ENCODE data around the gene TXNRD1.
A peak's percentile ranks its signal among the peaks of the same experiment; 100 is the strongest.
"Not testable (repeated sequence)": the region's sequence is repeated elsewhere in the genome, so short reads cannot be mapped to it uniquely, and the experiment has no call there.

The TXNRD1 gene

DNA sequence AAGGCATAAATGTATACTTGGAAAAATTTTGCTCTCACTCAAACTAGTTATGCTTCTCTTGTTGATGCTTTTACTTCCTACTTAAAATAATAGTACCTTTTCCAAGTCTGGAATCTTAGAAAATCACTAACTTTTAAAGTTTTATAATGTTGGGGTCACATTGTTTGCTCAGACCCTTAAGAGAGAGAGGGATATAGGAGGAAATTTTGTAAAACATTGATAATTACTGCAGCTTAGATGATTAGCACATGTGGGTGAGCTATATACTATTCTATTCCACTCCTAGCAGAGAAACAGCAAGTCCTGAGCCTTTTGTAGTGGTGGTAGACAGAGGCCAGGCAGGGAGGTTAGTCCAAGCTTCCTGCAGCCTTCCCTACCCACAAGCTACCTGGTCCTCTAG lies 101.4 kb downstream of the TXNRD1 start:
- no peak for FAIRE-seq
- DNase-seq (ENCODE audit: insufficient read length, low spot score) = no peak
- TF ChIP-seq POLR2A (IDR thresholded peaks at IDR 0.05; ENCODE audit: low read depth, low read length) = no peak

DNA sequence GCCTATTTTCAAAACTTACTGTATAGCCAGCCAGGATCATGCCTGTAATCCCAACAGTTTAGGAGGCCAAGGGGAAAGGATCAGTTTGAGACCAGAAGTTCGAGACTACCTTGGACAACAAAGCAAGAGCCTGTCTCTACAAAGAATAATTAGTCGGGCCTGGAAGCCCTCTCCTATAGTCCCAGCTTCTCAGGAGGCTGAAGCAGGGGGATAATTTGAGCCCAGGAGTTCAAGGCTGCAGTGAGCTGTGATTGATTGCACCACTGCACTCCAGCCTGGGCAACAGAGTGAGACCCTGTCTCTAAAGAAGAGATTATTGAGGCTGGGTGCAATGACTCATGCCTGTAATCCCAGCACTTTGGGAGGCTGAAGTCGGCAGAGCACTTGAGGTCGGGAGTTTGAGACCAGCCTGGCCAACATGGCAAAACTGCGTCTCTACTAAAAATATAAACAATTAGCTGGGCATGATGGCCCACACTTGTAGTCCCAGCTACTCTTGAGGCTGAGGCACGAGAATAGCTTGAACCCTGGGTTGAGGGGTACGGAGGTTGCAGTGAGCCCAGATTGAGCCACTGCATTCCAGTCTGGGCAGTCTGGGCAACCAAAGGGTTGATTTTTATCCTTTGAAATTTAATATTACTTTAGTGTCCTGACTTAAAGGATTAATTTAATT lies 102.1 kb downstream of the TXNRD1 start:
- no peak for TF ChIP-seq POLR2A (IDR thresholded peaks at IDR 0.05; ENCODE audit: low read depth, low read length)
- DNase-seq (ENCODE audit: insufficient read length, low spot score) = no peak
- peak; percentile 20 for FAIRE-seq

DNA sequence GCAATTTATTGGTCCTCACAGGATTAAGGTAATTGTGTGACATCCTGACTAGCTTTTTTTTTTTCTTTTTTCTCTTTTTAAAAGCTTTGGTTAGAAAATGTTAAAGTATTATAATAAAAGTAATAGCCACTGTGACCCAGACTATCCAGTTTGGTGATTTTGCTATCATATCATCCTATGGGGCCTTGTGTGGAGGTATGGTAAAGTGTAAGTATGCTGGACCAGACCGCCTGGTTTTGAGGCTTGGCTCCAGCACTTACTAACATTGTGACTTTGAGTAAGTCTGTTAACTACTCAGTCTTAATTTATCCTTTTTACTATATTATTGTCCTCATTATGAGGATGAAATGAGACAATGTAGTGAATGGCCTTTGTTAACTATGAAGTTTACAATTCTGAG lies 103.4 kb downstream of the TXNRD1 start:
- no peak for TF ChIP-seq POLR2A (IDR thresholded peaks at IDR 0.05; ENCODE audit: low read depth, low read length)
- DNase-seq (ENCODE audit: insufficient read length, low spot score) = no peak
- FAIRE-seq = no peak

DNA sequence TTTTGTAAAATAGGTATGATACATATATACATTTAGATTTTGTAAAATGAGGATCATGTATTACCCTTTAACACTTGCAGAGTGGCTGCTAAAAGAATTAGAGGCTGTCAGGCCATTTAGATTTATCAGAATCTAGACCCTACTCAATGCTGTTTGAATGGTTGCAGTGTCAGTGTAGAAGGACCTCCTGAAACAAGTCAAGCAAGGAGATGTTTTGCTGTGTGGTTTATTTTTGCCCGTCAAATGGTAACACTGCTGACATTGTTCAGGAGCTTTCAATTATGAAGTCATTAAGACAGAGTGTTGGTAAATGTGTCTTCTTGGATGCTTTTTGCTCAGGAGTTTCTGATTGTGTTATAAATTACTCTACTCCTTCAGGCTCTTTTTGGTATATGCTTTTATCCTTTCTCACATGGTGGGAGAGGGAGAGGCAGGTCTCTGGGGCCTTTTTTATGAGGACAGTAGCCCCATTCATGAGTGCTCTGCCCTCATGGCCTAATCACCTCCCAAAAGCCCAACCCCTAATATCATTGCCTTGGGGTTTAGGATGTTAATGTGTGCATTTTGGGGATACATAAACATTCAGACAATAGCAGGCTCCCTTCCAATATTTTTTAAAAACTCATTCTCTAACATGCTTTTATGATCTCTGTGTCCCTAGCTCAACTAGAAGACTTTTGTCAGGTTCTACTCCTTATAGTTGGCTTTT lies 104.5 kb downstream of the TXNRD1 start:
- FAIRE-seq (peak; percentile 61), DNase-seq (ENCODE audit: insufficient read length, low spot score) (no peak)
- no peak for TF ChIP-seq POLR2A (IDR thresholded peaks at IDR 0.05; ENCODE audit: low read depth, low read length)

DNA sequence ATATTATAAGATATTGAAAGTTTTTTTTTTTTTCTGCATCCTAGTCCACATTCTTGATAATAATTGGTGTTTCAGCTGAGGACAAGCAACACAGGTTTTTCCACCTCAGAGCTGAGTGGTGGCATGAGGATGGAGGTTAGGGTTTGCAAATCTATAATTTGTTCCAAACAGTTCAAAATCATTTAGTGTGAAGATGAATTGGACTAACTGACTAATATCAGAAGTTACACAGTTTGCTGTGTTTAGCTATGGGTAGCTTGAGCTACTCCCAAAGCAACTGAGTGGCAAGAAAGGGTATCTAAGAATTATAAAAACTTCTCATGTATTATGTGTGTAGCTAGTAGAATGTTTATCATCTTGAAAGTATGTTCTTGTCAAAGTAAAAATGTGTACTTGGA lies 105.0 kb downstream of the TXNRD1 start:
- no peak for DNase-seq (ENCODE audit: insufficient read length, low spot score)
- TF ChIP-seq POLR2A (IDR thresholded peaks at IDR 0.05; ENCODE audit: low read depth, low read length) = no peak
- no peak for FAIRE-seq

DNA sequence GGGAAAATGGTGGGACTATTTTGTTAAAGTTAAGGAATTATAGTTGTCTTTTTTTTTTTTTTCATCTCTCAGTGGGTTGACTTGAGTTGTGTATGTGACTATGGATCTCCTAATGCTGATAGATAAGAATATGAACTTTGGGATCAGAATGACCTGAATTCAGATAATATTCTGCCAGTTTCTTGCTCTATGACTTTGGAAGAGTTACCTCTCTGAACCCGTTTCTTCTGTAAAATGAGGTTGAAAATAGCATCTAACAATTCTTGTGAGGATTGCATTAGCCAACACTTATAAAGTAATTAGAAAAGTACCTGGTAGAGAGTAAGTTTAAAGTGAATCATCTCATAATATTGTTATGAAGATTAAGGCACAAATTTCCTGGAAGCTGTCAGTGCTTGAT lies 106.4 kb downstream of the TXNRD1 start:
- no peak for TF ChIP-seq POLR2A (IDR thresholded peaks at IDR 0.05; ENCODE audit: low read depth, low read length)
- DNase-seq (ENCODE audit: insufficient read length, low spot score) = no peak
- FAIRE-seq = no peak

DNA sequence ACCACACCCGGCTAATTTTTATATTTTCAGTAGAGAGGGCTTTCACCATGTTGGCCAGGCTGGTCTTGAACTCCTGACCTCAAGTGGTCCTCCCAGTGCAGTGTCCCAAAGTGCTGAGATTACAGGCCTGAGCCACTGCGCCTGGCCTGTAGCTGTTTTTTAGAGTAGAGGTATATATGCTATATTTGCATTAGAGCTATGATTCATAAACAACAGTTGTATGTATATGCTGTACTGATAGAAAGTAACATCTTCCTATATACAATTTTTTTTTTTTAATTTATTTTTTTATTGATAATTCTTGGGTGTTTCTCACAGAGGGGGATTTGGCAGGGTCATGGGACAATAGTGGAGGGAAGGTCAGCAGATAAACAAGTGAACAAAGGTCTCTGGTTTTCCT lies 107.0 kb downstream of the TXNRD1 start:
- FAIRE-seq; DNase-seq (ENCODE audit: insufficient read length, low spot score): not testable (repeated sequence)

DNA sequence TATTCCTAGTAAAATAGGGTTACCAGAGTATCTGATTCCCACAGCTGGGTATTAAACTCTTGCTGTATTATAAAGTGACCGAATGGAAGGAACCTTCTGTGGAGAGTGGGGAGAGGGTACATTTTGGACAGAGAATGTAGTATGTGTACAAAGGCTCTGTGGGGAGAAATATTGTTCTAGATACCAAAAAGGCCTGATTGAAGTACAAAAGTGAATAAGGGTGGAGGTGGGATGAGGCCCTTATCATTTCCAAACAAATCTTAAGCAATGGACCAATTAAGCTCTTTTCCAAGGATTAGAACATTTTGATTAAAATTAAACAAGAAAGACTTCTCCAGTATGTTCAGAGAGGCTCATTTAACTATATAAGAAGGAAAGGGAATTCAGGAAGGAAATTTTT lies 108.3 kb downstream of the TXNRD1 start:
- TF ChIP-seq POLR2A (IDR thresholded peaks at IDR 0.05; ENCODE audit: low read depth, low read length) = no peak
- FAIRE-seq (no peak), DNase-seq (ENCODE audit: insufficient read length, low spot score) (no peak)

DNA sequence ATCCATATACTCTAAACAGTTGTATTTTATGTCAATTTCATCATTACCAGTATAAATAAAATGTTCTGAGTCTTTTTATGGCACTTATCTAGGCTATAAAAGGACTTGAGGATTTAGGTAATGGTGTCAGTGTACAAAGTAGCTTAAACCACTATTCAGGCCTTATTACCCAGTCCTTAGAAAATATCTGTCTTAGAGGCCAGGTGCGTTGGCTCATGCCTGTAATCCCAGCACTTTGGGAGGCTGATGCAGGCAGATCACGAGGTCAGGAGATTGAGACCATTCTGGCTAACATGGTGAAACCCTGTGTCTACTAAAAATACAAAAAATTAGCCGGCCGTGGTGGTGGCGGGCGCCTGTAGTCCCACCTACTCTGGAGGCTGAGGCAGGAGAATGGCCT lies 112.7 kb downstream of the TXNRD1 start:
- DNase-seq (ENCODE audit: insufficient read length, low spot score); FAIRE-seq: not testable (repeated sequence)

DNA sequence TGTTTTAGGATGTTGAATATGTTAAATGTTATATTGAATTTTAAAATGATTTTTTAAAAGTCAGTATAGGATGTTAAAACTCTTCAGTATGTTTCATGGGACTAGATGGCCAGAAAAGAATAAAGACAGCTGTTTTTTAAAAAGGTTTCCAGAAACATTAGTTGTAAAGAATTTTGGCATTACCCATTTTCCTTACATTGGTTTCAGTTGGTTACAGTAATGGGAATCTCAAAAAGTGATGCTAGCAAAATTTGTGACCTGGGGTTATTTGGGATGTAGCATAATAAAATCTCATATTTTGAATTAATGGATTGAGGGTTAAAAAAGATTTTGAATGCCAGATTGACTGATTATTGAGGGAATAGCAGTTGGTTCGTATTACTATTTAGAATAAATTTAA lies 113.2 kb downstream of the TXNRD1 start:
- FAIRE-seq (no peak), DNase-seq (ENCODE audit: insufficient read length, low spot score) (no peak)

DNA sequence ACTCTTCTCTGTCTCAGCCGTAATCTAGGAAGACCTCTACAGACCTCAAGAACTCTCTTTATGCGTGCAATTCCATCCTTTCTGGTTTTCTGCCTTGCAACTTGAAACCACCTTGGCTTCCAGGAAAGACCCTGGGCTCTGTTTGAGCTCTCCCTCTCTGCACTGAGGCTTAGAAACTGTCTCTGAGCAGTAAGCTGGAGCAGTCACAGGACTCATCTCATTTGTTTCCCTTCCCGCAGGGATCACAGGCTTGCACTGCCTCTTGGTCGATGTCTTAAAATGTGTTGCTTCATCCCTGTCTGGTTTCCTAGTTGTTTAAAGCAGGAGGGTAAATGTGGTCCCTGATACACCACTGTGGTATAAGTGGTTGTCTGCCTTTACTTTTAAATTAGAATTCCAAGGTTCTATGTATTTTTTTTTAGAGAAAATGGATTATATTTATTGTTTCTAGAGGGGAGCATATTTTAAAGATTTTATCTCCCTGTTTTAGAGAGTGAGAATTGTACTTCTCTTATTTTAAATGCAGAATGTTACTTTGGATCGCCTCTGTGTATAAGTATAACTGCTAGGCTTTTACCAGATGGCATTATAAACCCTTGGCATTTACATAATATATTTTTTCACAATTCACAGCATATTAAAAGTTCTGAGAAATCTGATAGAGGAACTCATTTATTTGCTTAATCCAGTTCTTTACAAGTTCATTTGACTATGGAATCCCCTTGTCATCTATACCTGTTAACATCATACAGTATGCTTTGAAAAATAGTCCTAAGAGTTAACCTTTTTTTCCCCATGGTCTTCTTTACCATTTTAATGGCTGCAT lies 114.3 kb downstream of the TXNRD1 start:
- TF ChIP-seq POLR2A (IDR thresholded peaks at IDR 0.05; ENCODE audit: low read depth, low read length) = no peak
- DNase-seq (ENCODE audit: insufficient read length, low spot score) (no peak), FAIRE-seq (peak; percentile 55)

More for the DNA sequence above, 113.2 kb downstream of the TXNRD1 start:
- no peak for TF ChIP-seq POLR2A (IDR thresholded peaks at IDR 0.05; ENCODE audit: low read depth, low read length)

DNA sequence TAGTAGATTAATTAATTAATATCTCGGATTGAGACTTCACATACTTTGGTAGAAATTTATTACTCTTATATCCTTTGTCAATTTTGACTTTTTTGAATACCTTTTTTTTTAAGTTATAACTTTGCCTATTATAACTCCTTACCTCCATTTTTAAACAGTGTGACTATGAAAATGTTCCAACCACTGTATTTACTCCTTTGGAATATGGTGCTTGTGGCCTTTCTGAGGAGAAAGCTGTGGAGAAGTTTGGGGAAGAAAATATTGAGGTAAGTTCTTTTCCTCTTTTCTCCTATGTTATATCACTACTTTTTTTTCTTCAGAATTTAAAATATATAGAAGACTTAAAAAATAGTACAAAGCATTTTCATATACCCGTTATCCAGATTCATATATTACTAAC lies 115.8 kb downstream of the TXNRD1 start:
- DNase-seq (ENCODE audit: insufficient read length, low spot score) (no peak), FAIRE-seq (no peak)
- no peak for TF ChIP-seq POLR2A (IDR thresholded peaks at IDR 0.05; ENCODE audit: low read depth, low read length)

DNA sequence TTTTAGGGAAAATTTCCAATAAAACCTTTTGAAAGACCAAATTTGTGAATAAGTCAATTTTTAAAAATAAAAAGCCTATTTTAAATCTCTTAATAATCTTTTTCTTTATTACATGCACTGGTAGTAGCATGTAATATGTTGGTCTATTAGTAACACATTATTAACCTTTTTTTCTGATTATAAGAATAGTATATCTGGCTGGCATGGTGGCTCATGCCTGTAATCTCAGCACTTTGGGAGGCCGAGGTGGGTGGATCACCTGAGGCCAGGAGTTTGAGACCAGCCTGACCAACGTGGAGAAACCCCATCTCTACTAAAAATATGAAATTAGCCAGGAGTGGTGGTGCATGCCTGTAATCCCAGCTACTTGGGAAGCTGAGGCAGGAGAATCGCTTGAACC lies 116.7 kb downstream of the TXNRD1 start:
- not testable (repeated sequence) for FAIRE-seq; DNase-seq (ENCODE audit: insufficient read length, low spot score)

DNA sequence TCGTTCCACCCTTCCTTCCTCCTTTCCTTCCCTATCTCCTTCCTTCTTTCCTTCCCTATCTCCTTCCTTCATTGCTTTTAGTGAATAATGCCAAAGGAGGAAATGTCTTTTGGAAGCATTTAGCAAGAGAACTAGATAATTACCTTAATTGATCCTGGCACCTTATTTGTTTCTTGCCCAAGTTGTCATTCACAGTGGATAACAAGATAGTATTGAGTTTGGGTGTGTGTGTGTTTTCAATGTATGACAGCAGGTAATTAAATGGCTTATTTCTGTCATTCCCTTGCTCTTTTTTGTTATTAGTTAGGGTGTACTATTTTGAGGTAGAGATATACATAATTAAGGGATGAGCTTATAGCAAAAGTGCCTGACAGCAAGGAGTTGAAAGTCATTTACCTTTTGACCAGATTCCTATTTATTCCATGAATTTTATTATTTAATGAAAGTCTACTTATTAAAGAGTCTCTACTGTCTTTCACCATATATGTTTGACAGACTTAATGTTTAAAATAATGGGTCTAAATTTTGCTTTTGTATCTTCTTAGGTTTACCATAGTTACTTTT lies 118.2 kb downstream of the TXNRD1 start:
- FAIRE-seq (peak; percentile 60), DNase-seq (ENCODE audit: insufficient read length, low spot score) (no peak)

More for the DNA sequence above, 118.2 kb downstream of the TXNRD1 start:
- no peak for TF ChIP-seq POLR2A (IDR thresholded peaks at IDR 0.05; ENCODE audit: low read depth, low read length)
